Endothelial cell of umbilical vein (primary cell): Measurements from ENCODE around the gene PIK3R6. TPM values are rescaled to one million over a fixed set of nuclear protein-coding genes. Genes with fewer than 3 reads are reported as not detected.

Experiments used
- BruUV-seq: library from RNA; stranded (reverse); fragments of 400-500 nt; replicated peaks from 2 replicates; lab custom pipeline; 2021; lab: Mats Ljungman, UMichigan
- CTCF ChIA-PET: fragments of 300-600, 350-600 bp; sonication (Branson Sonifier 250); formaldehyde crosslinking; loops from one replicate; lab custom pipeline; 2021; ENCODE audit warnings: antibody characterized with exemption, inconsistent platforms; lab: Charles Lee
- POLR2A ChIA-PET: fragments of 300-600, 350-600 bp; sonication (Branson Sonifier 250); formaldehyde crosslinking; loops from one replicate; lab custom pipeline; 2021; ENCODE audit warnings: antibody characterized with exemption, inconsistent platforms; lab: Charles Lee
- DNase-seq: peaks from one replicate; pipeline ENCODE4 v3.0.0-alpha.2; 2011; ENCODE audit warnings: low read depth, low spot score
- FAIRE-seq: peaks from 2 replicates; lab custom pipeline; 2011; peaks lifted over from hg19 to GRCh38; lab: Jason Lieb, UNC
- H2AFZ ChIP-seq: 2 replicates; pipeline ENCODE4 v1.6.0; 2012; ENCODE audit warnings: low read depth, low read length, control low read depth, inconsistent platforms
- H3K27ac ChIP-seq: 2 replicates; pipeline ENCODE4 v1.5.1; 2011; ENCODE audit warnings: low read depth, mild to moderate bottlenecking, control low read depth, low read length, moderate library complexity; ENCODE audit not compliant: insufficient read depth
- H3K27me3 ChIP-seq, 2 experiments: 2 replicates each; pipeline versions ENCODE4 v1.6.0 to v1.6.1; 2011; ENCODE audit warnings: low read length in 2 of 2, mixed read lengths in 1 of 2; ENCODE audit not compliant: control insufficient read depth in 2 of 2, insufficient read depth in 2 of 2
- H3K36me3 ChIP-seq, 2 experiments: 2 replicates in 1 of 2; 3 replicates in 1 of 2; pipeline ENCODE4 v1.5.1; 2011; ENCODE audit warnings: low read length in 2 of 2, mild to moderate bottlenecking in 1 of 2, moderate library complexity in 1 of 2; ENCODE audit not compliant: control insufficient read depth in 2 of 2, insufficient read depth in 2 of 2; ENCODE audit errors: extremely low read depth in 1 of 2
- H3K4me1 ChIP-seq: 3 replicates; pipeline ENCODE4 v1.5.1; 2011; ENCODE audit warnings: mild to moderate bottlenecking, low read length; ENCODE audit not compliant: control insufficient read depth, insufficient read depth; ENCODE audit errors: extremely low read depth
- H3K4me2 ChIP-seq: 2 replicates; pipeline ENCODE4 v1.6.1; 2011; ENCODE audit warnings: low read length, control low read depth, mixed read lengths; ENCODE audit not compliant: insufficient read depth
- H3K4me3 ChIP-seq, 3 experiments: fragments of 200-600 bp in 1 of 3; sonication (generic), shearing (Covaris generic) in 1 of 3; replicated peaks in 1 of 3; 2 replicates each; pipeline ENCODE4 v1.5.1; 2011 to 2016; ENCODE audit warnings: control low read depth in 3 of 3, low read length in 3 of 3, mild to moderate bottlenecking in 2 of 3, inconsistent platforms in 1 of 3, low read depth in 1 of 3, moderate library complexity in 1 of 3; ENCODE audit not compliant: insufficient read depth in 1 of 3
- H3K79me2 ChIP-seq: 2 replicates; pipeline ENCODE4 v1.6.0; 2012; ENCODE audit warnings: low read length, inconsistent platforms; ENCODE audit not compliant: control insufficient read depth, insufficient read depth
- H3K9ac ChIP-seq: replicated peaks from 2 replicates; pipeline ENCODE3; 2011; ENCODE audit warnings: low read length, control low read depth; ENCODE audit not compliant: insufficient read depth; ENCODE audit errors: extremely low read depth
- H3K9me1 ChIP-seq: replicated peaks from 3 replicates; pipeline ENCODE4 v1.6.0; 2011; ENCODE audit warnings: mild to moderate bottlenecking, low read length; ENCODE audit not compliant: control insufficient read depth, insufficient read depth; ENCODE audit errors: extremely low read depth
- H3K9me3 ChIP-seq: replicated peaks from 2 replicates; pipeline ENCODE4 v1.5.1; 2012; ENCODE audit warnings: low read length, inconsistent platforms; ENCODE audit not compliant: control insufficient read depth, insufficient read depth
- H4K20me1 ChIP-seq: replicated peaks from 2 replicates; pipeline ENCODE3; 2011; ENCODE audit warnings: mild to moderate bottlenecking, low read length; ENCODE audit not compliant: control insufficient read depth, insufficient read depth; ENCODE audit errors: extremely low read depth
- EZH2 ChIP-seq: IDR thresholded peaks from 2 replicates; pipeline ENCODE4 v1.6.1; 2012; ENCODE audit warnings: borderline replicate concordance, low read depth, mild to moderate bottlenecking, moderate library complexity, low read length, inconsistent platforms; ENCODE audit not compliant: severe bottlenecking
- FOS ChIP-seq: IDR thresholded peaks from 2 replicates; pipeline ENCODE4 v1.6.1; 2011; ENCODE audit warnings: mild to moderate bottlenecking, low read length, moderate library complexity, borderline replicate concordance; ENCODE audit not compliant: insufficient read depth
- GATA2 ChIP-seq: IDR thresholded peaks from 2 replicates; pipeline ENCODE4 v1.7.0; 2011; ENCODE audit warnings: low read depth, mild to moderate bottlenecking, moderate library complexity, mixed read lengths, low read length; ENCODE audit not compliant: insufficient read length, insufficient read depth
- JUN ChIP-seq: IDR thresholded peaks from 2 replicates; pipeline ENCODE4 v1.6.1; 2011; ENCODE audit warnings: borderline replicate concordance, low read depth; ENCODE audit not compliant: insufficient read length, insufficient read depth
- MYC ChIP-seq: IDR thresholded peaks from one replicate; pipeline ENCODE4 v1.6.1; 2011; ENCODE audit warnings: mild to moderate bottlenecking, low read depth, low read length
- POLR2A ChIP-seq: IDR thresholded peaks from 2 replicates; pipeline ENCODE4 v1.6.1; 2012; ENCODE audit warnings: low read depth, mild to moderate bottlenecking, control low read depth, low read length
- dilution Hi-C: fragments of 300-500 bp; cut with MboI; formaldehyde crosslinking; loops from one replicate; pipeline ENCODE4 v1.15.0; 2019; ENCODE audit warnings: low sequenced_read_pairs; ENCODE audit not compliant: extremely low pct_ligation_motif_present
- intact Hi-C: fragments of 100-400 bp; cut with micrococcal nuclease; formaldehyde crosslinking; loops from one replicate; pipeline ENCODE4 v1.10.0; 2022
- polyA plus RNA-seq, 4 experiments: library from polyadenylated mRNA; depleted of rRNA in 3 of 4; stranded (reverse) in 3 of 4; unstranded in 1 of 4; fragments of >200 nt; gene quantifications; 2 replicates each; pipeline versions ENCODE4 v1.2.1 to v1.2.3, GENCODE V29; 2011 to 2012; ENCODE audit warnings: missing spikeins in 1 of 4
- total RNA-seq: library from RNA; stranded (reverse); gene quantifications from 2 replicates; pipeline ENCODE4 v1.2.3, GENCODE V29; 2021
- TF ChIP-seq, protein P1 (sequence below): IDR thresholded peaks from 2 replicates; pipeline ENCODE4 v1.6.1; 2011; ENCODE audit not compliant: insufficient read depth, insufficient read length
- TF ChIP-seq, protein P2 (sequence below), 2 donors: IDR thresholded peaks; 1 replicate in 1 of 2; 2 replicates in 1 of 2; pipeline ENCODE4 v1.5.1; 2011; ENCODE audit warnings: low read length in 2 of 2, mild to moderate bottlenecking in 2 of 2, moderate library complexity in 2 of 2, control low read depth in 1 of 2, inconsistent platforms in 1 of 2, low read depth in 1 of 2; ENCODE audit not compliant: insufficient read depth in 1 of 2; ENCODE audit errors: extremely low read depth in 1 of 2

Gene PIK3R6
- total and polyA plus RNA-seq, 2 donors (not counting 3 experiments of a cell fraction or from before 2014, with no cell fraction given), result not detected

DNA sequence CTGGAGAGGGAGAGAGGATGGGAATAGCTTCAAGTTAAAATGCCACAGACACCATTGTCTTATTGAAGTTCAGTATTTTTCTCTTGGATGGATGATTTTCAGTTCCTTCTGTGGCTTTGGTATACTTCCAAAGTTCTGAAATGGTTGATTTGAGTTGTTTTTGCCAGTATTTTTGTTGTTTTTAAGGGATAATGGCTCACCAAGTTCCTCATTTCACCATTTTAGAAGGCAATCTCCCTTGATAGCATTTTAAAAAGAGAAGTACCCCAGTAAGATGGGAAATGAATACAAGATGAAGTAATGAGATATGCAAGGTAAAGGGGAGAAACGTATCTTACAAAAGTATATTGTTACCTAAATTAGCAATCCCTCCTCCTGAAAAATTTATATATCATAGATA lies 90.6 kb downstream of the PIK3R6 start:
- no TSS peak for BruUV-seq
- no peak overlapping the region for H3K9ac ChIP-seq
- no peaks in the 10 kb centered on the region for H4K20me1 ChIP-seq
- H3K9me3 ChIP-seq, result no peaks in the 10 kb centered on the region
- dilution Hi-C loops (no loop called here), intact Hi-C loops (no loop called here)
- no peak overlapping the region for H3K4me3 ChIP-seq
- H3K9me1 ChIP-seq, result no peaks in the 10 kb centered on the region
- FAIRE-seq (no peak), DNase-seq (no peak)
- H3K27ac ChIP-seq, result no peak overlapping the region
- CTCF ChIA-PET, result interaction anchor here (1.1 to 2.1 kb wide), 3 partner anchors 8 to 31 kb away, joined by 4 to 21 read pairs (median 6); no protein-coding TSS in a partner anchor
- no peak overlapping the region for H3K4me2 ChIP-seq
- H3K79me2 ChIP-seq, result no peaks in the 10 kb centered on the region
- TF ChIP-seq JUN (no peak), GATA2 (no peak), MYC (no peak), FOS (no peak), EZH2 (no peak), POLR2A (no peak)
- TF ChIP-seq, protein P1, sequence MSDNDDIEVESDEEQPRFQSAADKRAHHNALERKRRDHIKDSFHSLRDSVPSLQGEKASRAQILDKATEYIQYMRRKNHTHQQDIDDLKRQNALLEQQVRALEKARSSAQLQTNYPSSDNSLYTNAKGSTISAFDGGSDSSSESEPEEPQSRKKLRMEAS, result no peak
- TF ChIP-seq, protein P2, sequence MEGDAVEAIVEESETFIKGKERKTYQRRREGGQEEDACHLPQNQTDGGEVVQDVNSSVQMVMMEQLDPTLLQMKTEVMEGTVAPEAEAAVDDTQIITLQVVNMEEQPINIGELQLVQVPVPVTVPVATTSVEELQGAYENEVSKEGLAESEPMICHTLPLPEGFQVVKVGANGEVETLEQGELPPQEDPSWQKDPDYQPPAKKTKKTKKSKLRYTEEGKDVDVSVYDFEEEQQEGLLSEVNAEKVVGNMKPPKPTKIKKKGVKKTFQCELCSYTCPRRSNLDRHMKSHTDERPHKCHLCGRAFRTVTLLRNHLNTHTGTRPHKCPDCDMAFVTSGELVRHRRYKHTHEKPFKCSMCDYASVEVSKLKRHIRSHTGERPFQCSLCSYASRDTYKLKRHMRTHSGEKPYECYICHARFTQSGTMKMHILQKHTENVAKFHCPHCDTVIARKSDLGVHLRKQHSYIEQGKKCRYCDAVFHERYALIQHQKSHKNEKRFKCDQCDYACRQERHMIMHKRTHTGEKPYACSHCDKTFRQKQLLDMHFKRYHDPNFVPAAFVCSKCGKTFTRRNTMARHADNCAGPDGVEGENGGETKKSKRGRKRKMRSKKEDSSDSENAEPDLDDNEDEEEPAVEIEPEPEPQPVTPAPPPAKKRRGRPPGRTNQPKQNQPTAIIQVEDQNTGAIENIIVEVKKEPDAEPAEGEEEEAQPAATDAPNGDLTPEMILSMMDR (IDR thresholded peaks at IDR 0.05; ENCODE audit: extremely low read depth in 1 of 2, insufficient read depth in 1 of 2, low read depth in 1 of 2, low read length in 2 of 2), result no peak
- H3K27me3 ChIP-seq, result peaks cover 0 to 5% of the 10 kb centered on the region in 2 experiments
- no peaks in the 10 kb centered on the region for H3K4me1 ChIP-seq
- H2AFZ ChIP-seq, result no peak overlapping the region
- POLR2A ChIA-PET, result interaction anchor here (1.0 kb wide), 1 partner anchor 12 kb away, joined by 3 read pairs; no protein-coding TSS in a partner anchor
- no peaks in the 10 kb centered on the region for H3K36me3 ChIP-seq
